Neural cell (in vitro differentiated cells): ENCODE results near the gene NUDT8. TPM values are rescaled to one million over a fixed set of nuclear protein-coding genes. Genes with fewer than 3 reads are reported as not detected.

Source experiments
- H2AFZ ChIP-seq: fragments of 200-600, 300-800 bp; sonication (generic), shearing (Covaris generic); 2 replicates; pipeline ENCODE4 v1.6.0; 2014; ENCODE audit warnings: low read depth, mild to moderate bottlenecking, antibody characterized with exemption, low read length, moderate library complexity
- H3F3A ChIP-seq: fragments of 200-600 bp; shearing (Covaris generic); 2 replicates; pipeline ENCODE4 v1.6.1; 2016; ENCODE audit warnings: mild to moderate bottlenecking, moderate library complexity, mixed read lengths, antibody characterized with exemption, low read length; ENCODE audit not compliant: insufficient read depth, poor library complexity, severe bottlenecking
- H3K27ac ChIP-seq: fragments of 200-600, 300-800 bp; sonication (generic), shearing (Covaris generic); 2 replicates; pipeline ENCODE4 v1.5.1; 2014; ENCODE audit warnings: mild to moderate bottlenecking, low read length, moderate library complexity
- H3K27me3 ChIP-seq: fragments of 300-800, 200-600 bp; sonication (generic), shearing (Covaris generic); 2 replicates; pipeline ENCODE4 v1.6.0; 2014; ENCODE audit warnings: mild to moderate bottlenecking, low read depth, low read length, moderate library complexity; ENCODE audit not compliant: insufficient read depth
- H3K36me3 ChIP-seq: fragments of 300-800, 200-600 bp; sonication (generic), shearing (Covaris generic); 2 replicates; pipeline ENCODE4 v1.5.1; 2014; ENCODE audit warnings: mild to moderate bottlenecking, antibody characterized with exemption, low read length, moderate library complexity; ENCODE audit not compliant: insufficient read depth
- H3K4me2 ChIP-seq: fragments of 300-800, 200-600 bp; sonication (generic), shearing (Covaris generic); 2 replicates; pipeline ENCODE4 v1.6.0; 2014; ENCODE audit warnings: mild to moderate bottlenecking, low read length
- H3K4me3 ChIP-seq: fragments of 300-800, 200-600 bp; sonication (generic), shearing (Covaris generic); 2 replicates; pipeline ENCODE4 v1.5.1; 2014; ENCODE audit warnings: mild to moderate bottlenecking, low read length, moderate library complexity
- H3K79me2 ChIP-seq: fragments of 200-600 bp; shearing (Covaris generic); replicated peaks from 2 replicates; pipeline ENCODE4 v1.6.0; 2014; ENCODE audit warnings: mild to moderate bottlenecking, low read length, moderate library complexity; ENCODE audit not compliant: insufficient read depth
- H3K9ac ChIP-seq: fragments of 300-800, 200-600 bp; sonication (generic), shearing (Covaris generic); 2 replicates; pipeline ENCODE4 v1.6.1; 2016; ENCODE audit warnings: mild to moderate bottlenecking, low read length, mixed read lengths
- H3K9me2 ChIP-seq: fragments of 200-600 bp; shearing (Covaris generic); 2 replicates; pipeline ENCODE4 v1.6.1; 2016; ENCODE audit warnings: mild to moderate bottlenecking, low read length, mixed read lengths; ENCODE audit not compliant: insufficient read depth
- H3K9me3 ChIP-seq: fragments of 200-600, 300-800 bp; sonication (generic), shearing (Covaris generic); 2 replicates; pipeline ENCODE4 v1.6.1; 2016; ENCODE audit warnings: mild to moderate bottlenecking, mixed run types, low read length, moderate library complexity, mixed read lengths
- H4K20me1 ChIP-seq: fragments of 200-600 bp; shearing (Covaris generic); 2 replicates; pipeline ENCODE4 v1.6.1; 2016; ENCODE audit warnings: mild to moderate bottlenecking, mixed run types; ENCODE audit not compliant: insufficient read depth
- EP300 ChIP-seq: fragments of 450-650 bp; conservative IDR thresholded peaks from 2 replicates; pipeline ENCODE4 v1.6.1; 2014; ENCODE audit warnings: antibody characterized with exemption, mild to moderate bottlenecking, moderate library complexity; ENCODE audit not compliant: poor library complexity, severe bottlenecking
- EZH2 ChIP-seq: fragments of 200-600, 300-800 bp; shearing (Covaris generic), sonication (generic); IDR thresholded peaks from 2 replicates; pipeline ENCODE4 v1.6.1; 2014; ENCODE audit warnings: antibody characterized with exemption, low read length, borderline replicate concordance, mild to moderate bottlenecking; ENCODE audit not compliant: insufficient read depth, poor library complexity, severe bottlenecking
- MXI1 ChIP-seq: fragments of 450-650 bp; conservative IDR thresholded peaks from 2 replicates; pipeline ENCODE4 v1.6.1; 2014; ENCODE audit warnings: antibody characterized with exemption, mild to moderate bottlenecking; ENCODE audit not compliant: poor library complexity, severe bottlenecking
- POLR2AphosphoS5 ChIP-seq: IDR thresholded peaks from 2 replicates; pipeline ENCODE4 v1.6.1; 2012
- RAD21 ChIP-seq: fragments of 450-650 bp; conservative IDR thresholded peaks from 2 replicates; pipeline ENCODE4 v1.6.1; 2014; ENCODE audit warnings: antibody characterized with exemption, mild to moderate bottlenecking, moderate library complexity
- SMC3 ChIP-seq: fragments of 450-650 bp; conservative IDR thresholded peaks from 2 replicates; pipeline ENCODE4 v1.6.1; 2014; ENCODE audit warnings: antibody characterized with exemption, mild to moderate bottlenecking, moderate library complexity; ENCODE audit not compliant: poor library complexity
- TAF1 ChIP-seq: IDR thresholded peaks from 2 replicates; pipeline ENCODE4 v1.6.1; 2012; ENCODE audit warnings: low read depth
- polyA plus RNA-seq: library from polyadenylated mRNA; depleted of rRNA; stranded (reverse); fragments of >200 nt; gene quantifications from 2 replicates; pipeline ENCODE4 v1.2.3, GENCODE V29; 2014
- TF ChIP-seq, protein P1 (sequence below): IDR thresholded peaks from 2 replicates; pipeline ENCODE4 v1.6.1; 2012; ENCODE audit warnings: borderline replicate concordance
- TF ChIP-seq, protein P2 (sequence below): fragments of 450-650 bp; IDR thresholded peaks from 2 replicates; pipeline ENCODE4 v1.5.1; 2014; ENCODE audit warnings: antibody characterized with exemption, mild to moderate bottlenecking, moderate library complexity; ENCODE audit not compliant: poor library complexity, severe bottlenecking

NUDT8 gene
- polyA plus RNA-seq, 1 donor from 2014 or later, result not detected

DNA sequence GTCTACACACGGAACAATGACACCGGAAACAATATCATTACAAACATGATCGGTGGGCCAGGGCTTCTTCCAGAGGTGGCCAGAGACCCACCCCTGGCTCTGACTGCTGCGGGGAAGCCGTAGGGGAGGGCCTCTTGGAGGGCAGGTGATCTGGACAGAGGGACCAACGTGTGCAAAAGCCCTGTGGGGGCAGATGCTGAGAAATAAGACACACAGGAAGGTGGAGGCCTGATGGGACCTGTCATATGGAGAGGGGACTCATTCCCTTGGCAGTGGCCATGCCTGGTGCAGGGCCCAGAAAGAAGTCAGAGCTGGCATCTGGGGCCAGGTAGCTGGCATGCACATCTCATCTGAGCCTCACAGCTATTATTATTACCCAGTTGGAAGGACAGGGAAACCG lies 43.6 kb upstream of the NUDT8 start:
- Histone ChIP-seq H4K20me1 (no peaks in the 10 kb centered on the region), H3F3A (no peaks in the 10 kb centered on the region), H2AFZ (no peak overlapping the region), H3K79me2 (no peaks in the 10 kb centered on the region), H3K4me2 (no peak overlapping the region), H3K9ac (no peak overlapping the region), H3K27ac (no peak overlapping the region), H3K4me3 (no peak overlapping the region), H3K27me3 (no peaks in the 10 kb centered on the region), H3K9me2 (no peaks in the 10 kb centered on the region), H3K36me3 (no peaks in the 10 kb centered on the region), H3K9me3 (no peaks in the 10 kb centered on the region)
- TF ChIP-seq TAF1 (no peak), RAD21 (no peak)
- TF ChIP-seq, protein P1, sequence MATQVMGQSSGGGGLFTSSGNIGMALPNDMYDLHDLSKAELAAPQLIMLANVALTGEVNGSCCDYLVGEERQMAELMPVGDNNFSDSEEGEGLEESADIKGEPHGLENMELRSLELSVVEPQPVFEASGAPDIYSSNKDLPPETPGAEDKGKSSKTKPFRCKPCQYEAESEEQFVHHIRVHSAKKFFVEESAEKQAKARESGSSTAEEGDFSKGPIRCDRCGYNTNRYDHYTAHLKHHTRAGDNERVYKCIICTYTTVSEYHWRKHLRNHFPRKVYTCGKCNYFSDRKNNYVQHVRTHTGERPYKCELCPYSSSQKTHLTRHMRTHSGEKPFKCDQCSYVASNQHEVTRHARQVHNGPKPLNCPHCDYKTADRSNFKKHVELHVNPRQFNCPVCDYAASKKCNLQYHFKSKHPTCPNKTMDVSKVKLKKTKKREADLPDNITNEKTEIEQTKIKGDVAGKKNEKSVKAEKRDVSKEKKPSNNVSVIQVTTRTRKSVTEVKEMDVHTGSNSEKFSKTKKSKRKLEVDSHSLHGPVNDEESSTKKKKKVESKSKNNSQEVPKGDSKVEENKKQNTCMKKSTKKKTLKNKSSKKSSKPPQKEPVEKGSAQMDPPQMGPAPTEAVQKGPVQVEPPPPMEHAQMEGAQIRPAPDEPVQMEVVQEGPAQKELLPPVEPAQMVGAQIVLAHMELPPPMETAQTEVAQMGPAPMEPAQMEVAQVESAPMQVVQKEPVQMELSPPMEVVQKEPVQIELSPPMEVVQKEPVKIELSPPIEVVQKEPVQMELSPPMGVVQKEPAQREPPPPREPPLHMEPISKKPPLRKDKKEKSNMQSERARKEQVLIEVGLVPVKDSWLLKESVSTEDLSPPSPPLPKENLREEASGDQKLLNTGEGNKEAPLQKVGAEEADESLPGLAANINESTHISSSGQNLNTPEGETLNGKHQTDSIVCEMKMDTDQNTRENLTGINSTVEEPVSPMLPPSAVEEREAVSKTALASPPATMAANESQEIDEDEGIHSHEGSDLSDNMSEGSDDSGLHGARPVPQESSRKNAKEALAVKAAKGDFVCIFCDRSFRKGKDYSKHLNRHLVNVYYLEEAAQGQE, result no peak

DNA sequence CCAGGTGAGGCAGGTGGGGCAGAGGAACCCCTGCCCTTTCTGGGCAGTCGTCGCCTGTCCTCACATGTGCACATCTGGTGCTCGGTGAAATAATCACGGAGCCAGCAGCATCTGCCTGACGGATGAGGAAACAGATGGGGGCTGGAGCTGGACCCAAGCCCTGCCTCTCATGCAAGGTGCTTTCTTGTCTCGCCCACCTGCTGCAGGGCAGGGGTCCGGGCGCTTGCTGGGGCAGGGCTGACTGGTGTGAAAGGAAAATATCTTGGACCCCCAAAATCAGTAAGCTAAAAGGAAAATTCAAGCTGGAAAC lies 41.4 kb upstream of the NUDT8 start:
- no peaks in the 10 kb centered on the region for H3K27me3 ChIP-seq
- H3K4me2 ChIP-seq, result no peak overlapping the region
- H3K36me3 ChIP-seq, result no peaks in the 10 kb centered on the region
- H3F3A ChIP-seq, result no peaks in the 10 kb centered on the region
- H3K9me2 ChIP-seq, result no peaks in the 10 kb centered on the region
- TF ChIP-seq TAF1 (no peak), MXI1 (no peak), EP300 (no peak), EZH2 (no peak), RAD21 (no peak), POLR2AphosphoS5 (no peak), SMC3 (no peak)
- TF ChIP-seq, protein P1, result no peak
- TF ChIP-seq, protein P2, sequence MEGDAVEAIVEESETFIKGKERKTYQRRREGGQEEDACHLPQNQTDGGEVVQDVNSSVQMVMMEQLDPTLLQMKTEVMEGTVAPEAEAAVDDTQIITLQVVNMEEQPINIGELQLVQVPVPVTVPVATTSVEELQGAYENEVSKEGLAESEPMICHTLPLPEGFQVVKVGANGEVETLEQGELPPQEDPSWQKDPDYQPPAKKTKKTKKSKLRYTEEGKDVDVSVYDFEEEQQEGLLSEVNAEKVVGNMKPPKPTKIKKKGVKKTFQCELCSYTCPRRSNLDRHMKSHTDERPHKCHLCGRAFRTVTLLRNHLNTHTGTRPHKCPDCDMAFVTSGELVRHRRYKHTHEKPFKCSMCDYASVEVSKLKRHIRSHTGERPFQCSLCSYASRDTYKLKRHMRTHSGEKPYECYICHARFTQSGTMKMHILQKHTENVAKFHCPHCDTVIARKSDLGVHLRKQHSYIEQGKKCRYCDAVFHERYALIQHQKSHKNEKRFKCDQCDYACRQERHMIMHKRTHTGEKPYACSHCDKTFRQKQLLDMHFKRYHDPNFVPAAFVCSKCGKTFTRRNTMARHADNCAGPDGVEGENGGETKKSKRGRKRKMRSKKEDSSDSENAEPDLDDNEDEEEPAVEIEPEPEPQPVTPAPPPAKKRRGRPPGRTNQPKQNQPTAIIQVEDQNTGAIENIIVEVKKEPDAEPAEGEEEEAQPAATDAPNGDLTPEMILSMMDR, result no peak
- H3K4me3 ChIP-seq, result no peak overlapping the region
- H2AFZ ChIP-seq, result no peak overlapping the region
- no peaks in the 10 kb centered on the region for H4K20me1 ChIP-seq
- no peak overlapping the region for H3K9ac ChIP-seq
- H3K27ac ChIP-seq, result no peak overlapping the region
- no peaks in the 10 kb centered on the region for H3K9me3 ChIP-seq
- no peaks in the 10 kb centered on the region for H3K79me2 ChIP-seq
